ENCODE data around the gene PPFIA4. TPM values are rescaled to one million over a fixed set of nuclear protein-coding genes. Genes with fewer than 3 reads are reported as not detected.

Gene PPFIA4
- total RNA-seq, 1 donor from 2014 or later, result 1.2 TPM

DNA sequence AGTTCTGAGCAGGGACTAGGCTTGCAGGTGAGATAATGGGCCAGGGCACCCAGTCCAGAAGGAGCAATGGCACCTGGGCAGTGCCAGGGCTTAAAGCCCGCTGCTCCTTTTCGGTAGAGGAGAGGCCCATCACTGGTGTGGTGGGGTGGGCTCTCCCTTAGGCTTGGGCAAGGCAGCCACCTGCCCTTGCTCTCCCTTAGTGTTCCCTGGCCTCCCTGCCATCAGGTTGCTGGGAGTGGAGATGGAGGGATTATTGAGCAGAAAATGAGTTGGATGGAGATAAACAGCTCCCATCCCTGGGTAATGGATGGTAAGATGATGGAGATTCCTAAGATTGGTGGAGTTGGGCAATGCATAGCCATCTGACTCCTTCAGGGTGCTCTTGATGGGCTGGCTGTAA lies 51.7 kb downstream of the PPFIA4 start:
- Mint-ChIP-seq H3K4me3 (ENCODE audit: low read depth) (no peak overlapping the region), H3K27me3 (peaks cover 89% of the 10 kb centered on the region), H3K36me3 (ENCODE audit: insufficient read depth) (no peaks in the 10 kb centered on the region), H3K4me1 (ENCODE audit: low read depth) (peaks cover 3% of the 10 kb centered on the region), H3K9me3 (ENCODE audit: low read depth) (no peaks in the 10 kb centered on the region), H3K27ac (no peak overlapping the region)
- TF ChIP-seq, protein P1, sequence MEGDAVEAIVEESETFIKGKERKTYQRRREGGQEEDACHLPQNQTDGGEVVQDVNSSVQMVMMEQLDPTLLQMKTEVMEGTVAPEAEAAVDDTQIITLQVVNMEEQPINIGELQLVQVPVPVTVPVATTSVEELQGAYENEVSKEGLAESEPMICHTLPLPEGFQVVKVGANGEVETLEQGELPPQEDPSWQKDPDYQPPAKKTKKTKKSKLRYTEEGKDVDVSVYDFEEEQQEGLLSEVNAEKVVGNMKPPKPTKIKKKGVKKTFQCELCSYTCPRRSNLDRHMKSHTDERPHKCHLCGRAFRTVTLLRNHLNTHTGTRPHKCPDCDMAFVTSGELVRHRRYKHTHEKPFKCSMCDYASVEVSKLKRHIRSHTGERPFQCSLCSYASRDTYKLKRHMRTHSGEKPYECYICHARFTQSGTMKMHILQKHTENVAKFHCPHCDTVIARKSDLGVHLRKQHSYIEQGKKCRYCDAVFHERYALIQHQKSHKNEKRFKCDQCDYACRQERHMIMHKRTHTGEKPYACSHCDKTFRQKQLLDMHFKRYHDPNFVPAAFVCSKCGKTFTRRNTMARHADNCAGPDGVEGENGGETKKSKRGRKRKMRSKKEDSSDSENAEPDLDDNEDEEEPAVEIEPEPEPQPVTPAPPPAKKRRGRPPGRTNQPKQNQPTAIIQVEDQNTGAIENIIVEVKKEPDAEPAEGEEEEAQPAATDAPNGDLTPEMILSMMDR (IDR thresholded peaks at IDR 0.05; ENCODE audit: unreplicated experiment), result no peak
- DNase-seq (ENCODE audit: low spot score, unreplicated experiment), result no peak

DNA sequence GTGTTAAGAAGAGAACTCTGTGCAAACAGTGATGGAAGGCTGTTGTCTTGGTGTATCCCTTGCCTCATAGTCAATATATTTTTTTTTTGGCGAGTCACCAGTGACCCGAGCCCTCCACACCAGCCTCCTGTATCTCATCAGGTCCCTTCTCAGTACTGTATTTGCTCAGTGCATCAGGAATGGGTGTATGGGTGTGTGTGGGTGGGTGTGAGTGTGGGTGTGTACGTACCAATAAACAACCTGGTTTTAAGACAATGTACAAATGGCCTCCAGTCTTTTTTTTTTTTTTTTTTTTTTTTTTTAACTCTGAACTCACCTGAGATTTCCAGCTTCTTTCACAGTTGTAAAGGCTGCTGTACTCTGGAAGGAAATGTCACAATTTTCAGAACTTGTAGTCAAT lies 52.2 kb downstream of the PPFIA4 start:
- Mint-ChIP-seq H3K27me3 (peaks cover 87% of the 10 kb centered on the region), H3K36me3 (ENCODE audit: insufficient read depth) (no peaks in the 10 kb centered on the region), H3K4me1 (ENCODE audit: low read depth) (peaks cover 3% of the 10 kb centered on the region), H3K9me3 (ENCODE audit: low read depth) (no peaks in the 10 kb centered on the region), H3K4me3 (ENCODE audit: low read depth) (no peak overlapping the region), H3K27ac (no peak overlapping the region)
- TF ChIP-seq, protein P1 (IDR thresholded peaks at IDR 0.05; ENCODE audit: unreplicated experiment), result no peak
- no peak for DNase-seq (ENCODE audit: low spot score, unreplicated experiment)

DNA sequence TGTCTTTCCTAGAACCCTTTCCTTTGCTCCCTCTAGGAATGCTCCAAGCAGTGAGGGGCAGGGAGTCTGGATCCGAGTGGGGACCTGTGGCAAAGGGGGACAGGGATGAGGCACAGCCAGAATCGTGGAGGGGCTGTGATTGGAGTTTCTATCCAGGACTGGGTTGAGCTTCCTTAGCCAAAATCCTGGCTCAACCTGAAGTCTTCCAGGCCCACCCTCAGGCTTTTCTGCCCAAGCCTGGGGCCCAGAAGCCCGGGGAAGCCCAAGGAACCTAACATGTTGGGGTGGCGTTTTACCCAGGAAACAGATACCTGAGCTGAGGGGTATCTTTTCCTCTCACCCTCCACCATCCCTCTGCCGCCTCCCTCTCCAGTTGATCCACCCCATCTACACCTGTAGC lies 54.2 kb downstream of the PPFIA4 start:
- Mint-ChIP-seq H3K4me1 (ENCODE audit: low read depth) (peaks cover 3% of the 10 kb centered on the region), H3K9me3 (ENCODE audit: low read depth) (no peaks in the 10 kb centered on the region), H3K4me3 (ENCODE audit: low read depth) (no peak overlapping the region), H3K27me3 (peaks cover 73% of the 10 kb centered on the region), H3K36me3 (ENCODE audit: insufficient read depth) (no peaks in the 10 kb centered on the region), H3K27ac (no peak overlapping the region)
- TF ChIP-seq, protein P1 (IDR thresholded peaks at IDR 0.05; ENCODE audit: unreplicated experiment), result no peak
- DNase-seq (ENCODE audit: low spot score, unreplicated experiment), result no peak

DNA sequence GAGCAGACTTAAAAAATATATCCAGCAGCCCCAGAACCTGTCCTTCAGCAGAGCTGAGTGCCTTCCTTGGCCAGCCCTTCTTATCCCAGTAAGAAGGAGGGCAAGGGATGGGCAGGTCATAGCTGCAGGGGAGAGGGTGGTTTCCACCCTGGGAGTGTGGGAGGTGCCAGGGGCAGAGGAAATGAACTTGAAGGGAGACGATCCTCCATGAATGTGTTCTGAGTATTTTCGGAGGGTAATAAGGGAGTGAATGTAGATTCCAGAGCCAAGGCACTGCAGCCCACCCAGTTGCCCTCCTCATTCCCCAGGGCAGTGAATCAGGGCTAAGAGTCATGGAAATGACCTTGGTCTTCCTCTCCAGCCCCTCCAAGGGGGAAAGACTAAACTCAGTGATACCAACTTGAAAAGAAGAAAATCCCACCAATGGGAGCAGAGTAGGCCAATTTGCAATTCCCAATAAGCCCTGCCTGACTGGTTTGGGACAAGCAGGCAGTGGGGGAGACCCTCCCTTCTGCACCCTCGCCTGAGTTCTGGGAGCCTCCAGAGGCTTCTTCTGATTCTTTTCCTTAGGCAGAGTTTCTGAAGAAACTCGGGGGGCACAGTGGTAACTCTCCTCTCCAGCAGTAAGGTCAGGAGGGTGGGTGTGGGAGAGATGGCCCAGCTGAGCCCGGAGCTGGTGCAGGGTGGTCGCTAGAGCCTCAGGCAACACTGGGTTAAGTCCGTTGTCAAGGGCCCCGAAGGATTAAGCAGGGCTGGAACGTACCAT lies 55.4 kb downstream of the PPFIA4 start:
- TF ChIP-seq, protein P1 (IDR thresholded peaks at IDR 0.05; ENCODE audit: unreplicated experiment), result no peak
- H3K27ac Mint-ChIP-seq, result no peak overlapping the region
- DNase-seq (ENCODE audit: low spot score, unreplicated experiment), result no peak
- H3K9me3 Mint-ChIP-seq (ENCODE audit: low read depth), result no peaks in the 10 kb centered on the region
- H3K27me3 Mint-ChIP-seq, result peaks cover 71% of the 10 kb centered on the region
- no peak overlapping the region for H3K4me3 Mint-ChIP-seq (ENCODE audit: low read depth)
- no peaks in the 10 kb centered on the region for H3K4me1 Mint-ChIP-seq (ENCODE audit: low read depth)
- no peaks in the 10 kb centered on the region for H3K36me3 Mint-ChIP-seq (ENCODE audit: insufficient read depth)

DNA sequence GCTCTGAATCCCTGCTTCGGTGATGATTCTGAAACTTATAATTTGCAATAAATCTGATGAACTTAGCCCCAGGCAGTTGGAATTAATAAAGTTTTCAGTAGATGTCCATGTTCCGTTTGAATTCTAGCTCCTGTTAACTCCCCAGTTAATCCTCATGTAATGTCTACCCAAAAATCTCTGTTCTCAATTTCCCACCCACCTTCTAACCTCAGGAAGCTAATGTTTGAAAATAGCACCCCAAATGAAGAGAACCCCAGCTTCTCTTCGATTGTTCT lies 55.9 kb downstream of the PPFIA4 start:
- H3K36me3 Mint-ChIP-seq (ENCODE audit: insufficient read depth), result no peaks in the 10 kb centered on the region
- TF ChIP-seq, protein P1 (IDR thresholded peaks at IDR 0.05; ENCODE audit: unreplicated experiment), result no peak
- H3K4me1 Mint-ChIP-seq (ENCODE audit: low read depth), result no peaks in the 10 kb centered on the region
- no peak overlapping the region for H3K27ac Mint-ChIP-seq
- no peak overlapping the region for H3K4me3 Mint-ChIP-seq (ENCODE audit: low read depth)
- peaks cover 71% of the 10 kb centered on the region for H3K27me3 Mint-ChIP-seq
- DNase-seq (ENCODE audit: low spot score, unreplicated experiment), result no peak
- no peaks in the 10 kb centered on the region for H3K9me3 Mint-ChIP-seq (ENCODE audit: low read depth)
